Ishikawa (cell line): Measurements from ENCODE around the gene RIPK1.

Experiments
- EP300 ChIP-seq: IDR thresholded peaks from 2 replicates; pipeline ENCODE4 v1.6.1; 2012; ENCODE audit warnings: borderline replicate concordance
- FOXM1 ChIP-seq: IDR thresholded peaks from 2 replicates; pipeline ENCODE4 v1.6.1; 2012; ENCODE audit warnings: low read depth, borderline replicate concordance
- MAX ChIP-seq: IDR thresholded peaks from 2 replicates; pipeline ENCODE4 v1.6.1; 2012
- RAD21 ChIP-seq: IDR thresholded peaks from 2 replicates; pipeline ENCODE4 v1.6.1; 2012; ENCODE audit warnings: low read depth
- REST ChIP-seq: IDR thresholded peaks from 2 replicates; pipeline ENCODE4 v1.6.1; 2012; ENCODE audit warnings: low read depth, mild to moderate bottlenecking
- USF1 ChIP-seq: IDR thresholded peaks from 2 replicates; pipeline ENCODE4 v1.6.1; 2012
- ZBTB7A ChIP-seq: IDR thresholded peaks from 2 replicates; pipeline ENCODE4 v1.6.1; 2012; ENCODE audit warnings: low read depth

- TF ChIP-seq RAD21 (no peak), REST (no peak), EP300 (no peak), FOXM1 (no peak), ZBTB7A (no peak), MAX (no peak), USF1 (no peak)
These were observed 15.1 kb upstream of the RIPK1 start for GRCh38 chr6:3053231-3053508.
